Ramos (cell line): Measurements from ENCODE around the gene ERVK3-1.
"Not testable (repeated sequence)": the region's sequence is repeated elsewhere in the genome, so short reads cannot be mapped to it uniquely, and the experiment has no call there.

Experiments
- in situ Hi-C: fragments of 300-500 bp; cut with MboI; formaldehyde crosslinking; loops from one replicate; pipeline ENCODE4 v1.14.3; 2022; ENCODE audit warnings: low sequenced_read_pairs; ENCODE audit not compliant: unreplicated experiment

Gene ERVK3-1

DNA sequence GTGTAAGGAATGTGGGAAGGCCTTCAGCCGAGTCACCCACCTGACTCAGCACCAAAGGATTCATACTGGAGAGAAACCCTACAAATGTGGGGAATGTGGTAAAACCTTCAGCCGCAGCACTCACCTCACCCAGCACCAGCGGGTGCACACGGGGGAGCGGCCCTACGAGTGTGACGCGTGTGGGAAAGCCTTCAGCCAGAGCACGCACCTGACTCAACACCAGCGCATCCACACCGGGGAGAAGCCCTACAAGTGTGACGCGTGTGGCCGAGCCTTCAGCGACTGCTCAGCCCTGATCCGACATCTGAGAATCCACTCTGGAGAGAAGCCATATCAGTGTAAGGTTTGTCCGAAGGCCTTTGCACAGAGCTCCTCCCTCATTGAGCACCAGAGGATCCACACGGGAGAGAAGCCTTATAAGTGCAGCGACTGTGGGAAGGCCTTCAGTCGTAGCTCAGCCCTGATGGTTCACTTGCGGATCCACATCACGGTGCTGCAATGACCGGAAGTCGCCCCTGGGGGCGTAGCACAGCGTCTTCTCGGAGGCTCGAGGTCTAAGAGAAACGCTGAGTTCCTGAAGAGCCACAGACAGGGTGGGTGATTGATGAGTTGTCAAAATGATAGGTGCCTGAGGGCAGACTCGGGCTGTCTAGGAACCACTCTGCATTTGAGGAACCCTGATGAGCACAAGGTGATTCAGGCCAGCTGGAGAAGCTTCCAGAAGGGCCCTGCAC is 33.8 kb downstream of the ERVK3-1 start:
- in situ Hi-C loops: no loop called here

DNA sequence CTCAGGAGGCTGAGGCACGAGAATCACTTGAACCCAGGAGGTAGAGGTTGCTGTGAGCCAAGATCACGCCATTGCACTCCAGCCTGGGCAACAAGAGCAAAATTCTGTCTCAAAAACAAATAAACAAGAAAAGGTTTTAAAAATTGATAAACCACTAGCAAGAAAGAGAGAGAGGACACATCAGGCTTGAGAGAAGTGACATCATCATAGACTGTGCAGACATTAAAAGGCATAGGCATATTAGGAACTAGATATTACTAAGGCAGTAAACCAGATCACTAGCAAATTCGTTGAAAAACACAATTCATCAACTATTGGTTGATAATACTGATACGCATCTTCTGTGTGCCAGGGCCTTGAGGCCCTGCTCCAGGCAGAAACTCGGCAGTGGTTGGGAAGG is 40.4 kb downstream of the ERVK3-1 start:
- in situ Hi-C loops: no loop called here

DNA sequence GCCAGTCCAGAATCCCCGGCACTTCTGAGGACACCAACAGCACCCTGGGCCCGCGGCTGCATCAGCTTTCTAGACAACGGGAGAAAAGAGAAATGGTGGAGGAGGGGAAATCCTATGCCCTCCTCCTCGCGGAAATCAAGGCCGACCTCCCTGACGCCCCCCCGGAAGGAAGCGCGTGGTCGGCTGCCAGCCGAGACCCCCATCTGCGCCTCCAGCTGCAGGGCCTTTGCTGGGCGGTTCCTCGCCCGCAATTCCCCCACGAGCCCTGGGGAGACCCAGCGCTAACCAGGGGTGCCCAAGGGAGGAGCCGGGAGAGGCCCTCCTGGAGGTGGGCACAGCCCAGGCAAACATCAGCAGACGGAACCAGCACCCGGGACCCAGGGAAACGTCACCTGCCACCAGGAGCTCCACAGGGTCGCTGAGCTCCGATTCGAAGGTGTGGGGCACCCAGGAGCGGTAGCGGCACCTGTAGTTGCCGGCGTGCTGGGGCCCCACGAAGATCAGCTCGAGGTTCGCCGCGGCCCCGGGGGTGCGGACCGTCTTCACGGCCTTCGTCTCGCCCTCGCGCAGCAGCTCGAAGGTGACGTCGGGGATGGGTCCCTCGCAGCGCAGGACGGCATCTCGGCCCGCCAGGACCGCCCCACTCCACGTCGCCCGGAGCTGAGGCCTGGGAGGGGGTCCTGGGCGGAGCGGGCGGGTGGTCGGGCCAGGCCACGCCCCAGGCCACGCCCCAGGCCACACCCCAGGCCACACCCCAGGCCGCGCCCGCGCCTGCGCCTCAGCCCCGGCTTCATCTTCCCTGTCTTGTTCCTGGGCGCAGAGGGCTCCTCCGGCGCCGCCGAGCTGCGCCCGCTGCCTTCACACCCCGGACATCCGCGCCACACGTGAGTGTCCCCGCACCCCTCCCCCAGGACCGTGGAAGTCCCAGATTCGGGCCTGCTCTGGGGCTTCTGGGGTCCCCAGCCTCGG is 42.1 kb downstream of the ERVK3-1 start:
- in situ Hi-C loops: no loop called here

DNA sequence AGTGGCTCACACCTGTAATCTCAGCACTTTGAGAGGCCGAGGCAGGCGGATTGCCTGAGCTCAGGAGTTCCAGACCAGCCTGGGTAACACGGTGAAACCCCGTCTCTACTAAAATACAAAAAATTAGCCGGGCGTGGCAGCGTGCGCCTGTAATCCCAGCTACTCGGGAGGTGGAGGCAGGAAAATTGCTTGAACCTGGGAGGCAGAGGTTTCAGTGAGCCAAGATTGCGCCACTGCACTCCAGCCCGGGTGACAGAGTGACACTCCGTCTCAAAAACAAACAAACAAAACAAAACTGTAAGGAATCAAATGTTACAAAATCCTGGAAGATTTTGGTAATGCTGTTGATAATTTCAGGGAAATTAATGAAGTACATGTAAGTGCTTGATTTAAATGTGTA is 42.9 kb downstream of the ERVK3-1 start:
- in situ Hi-C loops: not testable (repeated sequence)

DNA sequence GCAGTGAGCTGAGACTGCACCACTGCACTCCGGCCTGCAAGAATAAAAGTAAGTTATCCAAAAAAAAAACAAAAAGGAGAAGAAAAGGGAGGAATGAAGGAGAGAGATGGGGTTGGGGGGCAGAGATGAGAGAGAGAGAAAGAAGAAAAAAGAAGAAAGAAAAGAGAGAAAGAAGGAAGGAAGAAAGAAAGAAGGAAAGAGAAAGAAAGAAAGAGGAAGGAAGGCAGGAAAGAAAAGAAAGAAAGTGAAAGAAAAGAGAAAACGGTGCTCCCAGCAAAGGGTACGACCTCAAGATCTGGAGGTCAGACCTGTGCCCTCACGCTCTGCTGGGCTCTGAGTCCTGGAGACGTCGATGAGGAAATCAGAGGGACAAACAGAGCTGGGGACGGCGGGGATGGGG is 44.4 kb downstream of the ERVK3-1 start:
- in situ Hi-C loops: no loop called here

DNA sequence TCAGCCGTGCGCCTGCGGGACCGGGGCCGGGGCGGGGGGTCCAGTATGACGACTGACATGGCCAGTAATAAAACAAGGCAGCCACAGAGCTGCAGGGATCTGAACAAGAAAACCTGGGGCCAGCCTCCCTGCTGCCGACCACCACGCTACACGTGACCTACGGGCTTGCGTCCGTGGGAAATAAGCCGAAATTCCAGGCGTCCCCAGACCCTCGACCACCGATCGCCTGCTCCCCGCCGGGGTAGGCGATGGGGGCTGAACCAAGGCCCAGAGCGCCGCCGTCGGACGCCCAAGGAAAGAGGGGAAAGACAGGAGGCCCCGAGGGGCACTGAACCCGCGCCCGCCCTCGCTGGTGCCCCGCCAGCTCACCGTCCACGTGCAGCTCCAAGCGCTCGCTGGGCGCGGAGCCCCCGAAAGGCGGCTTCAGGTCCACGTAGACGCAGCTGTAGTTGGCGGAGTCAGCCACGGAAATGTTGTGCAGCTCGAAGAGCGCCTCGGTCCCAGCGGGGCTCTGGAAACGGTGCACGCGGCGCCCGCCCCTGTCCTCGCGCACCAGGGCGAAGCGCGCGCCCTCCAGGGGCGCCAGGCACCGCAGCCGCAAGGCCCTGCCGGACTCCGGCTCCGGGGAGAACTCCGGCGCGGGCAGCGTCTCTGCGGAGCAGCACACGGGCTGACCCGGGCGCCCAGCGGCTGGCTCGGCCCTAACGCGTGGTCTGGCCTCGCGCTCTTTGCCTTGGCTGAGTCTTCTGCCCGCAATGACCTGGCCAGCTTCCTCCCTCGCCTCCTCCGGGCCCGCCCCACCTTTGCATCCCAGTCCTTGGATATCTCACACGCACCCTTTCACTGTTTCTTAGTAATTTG is 45.1 kb downstream of the ERVK3-1 start:
- in situ Hi-C loops: no loop called here

DNA sequence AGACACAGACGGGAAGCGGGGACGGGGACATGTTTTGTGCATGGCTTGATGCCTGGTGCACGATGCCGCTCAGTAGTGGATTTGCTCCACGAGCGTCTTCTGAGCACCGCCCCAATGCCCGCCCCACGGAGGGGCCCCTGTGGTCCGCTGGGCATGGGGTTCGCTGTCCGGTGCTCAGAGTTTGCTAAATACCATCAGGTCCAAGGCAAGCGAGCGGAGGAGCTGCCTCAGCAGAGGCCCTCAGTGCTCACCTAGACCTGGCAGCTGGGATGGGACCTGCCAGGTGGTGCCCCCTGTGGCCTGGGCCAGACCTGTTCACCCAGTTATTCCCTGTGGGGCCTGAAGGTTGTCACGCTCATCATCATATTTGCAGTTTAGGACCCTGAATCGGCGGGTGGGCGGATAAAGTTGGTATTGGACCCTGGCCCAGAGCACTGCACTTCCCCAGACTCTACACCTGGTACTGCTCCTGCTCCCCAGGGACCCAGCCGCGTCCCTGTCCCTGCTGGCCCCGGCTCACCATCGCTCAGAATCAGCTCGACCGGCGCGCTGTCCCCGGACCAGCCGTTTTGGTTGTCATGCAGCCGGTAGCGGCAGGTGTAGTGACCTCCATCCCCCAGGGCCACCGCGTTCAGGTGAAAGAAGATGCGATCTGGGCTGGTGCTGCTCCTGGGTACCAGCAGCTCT is 45.8 kb downstream of the ERVK3-1 start:
- in situ Hi-C loops: no loop called here

DNA sequence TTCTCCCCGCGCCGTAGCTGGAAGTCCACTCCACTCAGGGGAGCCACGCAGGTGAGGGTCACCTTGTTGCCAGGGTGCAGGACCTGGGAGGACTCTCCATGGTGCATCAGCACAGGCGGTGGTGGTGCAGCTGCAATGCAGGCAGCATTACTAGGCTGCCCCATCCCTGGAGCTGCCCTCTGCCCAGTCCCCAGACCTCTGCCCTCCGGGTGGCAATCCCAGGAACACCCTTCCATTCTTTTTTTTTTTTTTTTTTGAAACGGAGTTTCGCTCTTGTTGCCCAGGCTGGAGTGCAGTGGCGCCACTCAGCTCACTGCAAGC is 46.3 kb downstream of the ERVK3-1 start:
- in situ Hi-C loops: no loop called here

DNA sequence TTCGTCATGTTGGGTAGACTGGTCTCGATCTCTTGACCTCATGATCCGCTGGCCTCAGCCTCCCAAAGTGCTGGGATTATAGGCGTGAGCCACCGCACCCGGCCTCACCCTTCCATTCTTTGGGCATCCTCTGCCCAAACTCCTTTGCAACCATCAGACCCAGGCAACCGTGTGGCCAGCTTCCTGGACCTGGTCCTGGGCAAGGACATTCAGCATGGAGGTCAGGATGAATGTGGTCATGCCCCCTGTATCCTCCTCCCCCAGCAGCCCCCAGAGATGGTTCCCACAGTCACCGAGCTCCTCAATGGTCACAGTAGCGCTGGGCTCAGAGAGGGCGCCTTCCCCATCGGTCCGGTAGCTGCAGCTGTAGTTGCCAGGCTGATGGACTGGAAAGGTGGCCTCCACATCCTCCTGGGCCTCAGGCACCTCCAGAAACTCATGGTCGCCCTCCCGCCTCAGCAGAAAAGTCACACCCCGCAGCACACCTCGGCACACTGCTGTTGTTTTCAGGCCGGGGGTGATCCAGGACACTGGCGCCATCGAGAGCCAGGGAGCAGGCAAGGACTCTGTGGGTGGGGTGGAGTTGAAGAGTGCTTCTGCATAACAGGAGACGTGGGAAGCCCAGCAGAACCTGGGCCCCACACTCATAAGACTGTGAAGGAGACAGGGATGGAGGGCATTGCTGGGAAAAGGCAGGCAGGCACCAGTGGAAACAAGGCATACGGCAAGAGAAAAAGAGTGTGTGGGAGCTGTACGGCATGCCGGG is 47.0 kb downstream of the ERVK3-1 start:
- in situ Hi-C loops: no loop called here

DNA sequence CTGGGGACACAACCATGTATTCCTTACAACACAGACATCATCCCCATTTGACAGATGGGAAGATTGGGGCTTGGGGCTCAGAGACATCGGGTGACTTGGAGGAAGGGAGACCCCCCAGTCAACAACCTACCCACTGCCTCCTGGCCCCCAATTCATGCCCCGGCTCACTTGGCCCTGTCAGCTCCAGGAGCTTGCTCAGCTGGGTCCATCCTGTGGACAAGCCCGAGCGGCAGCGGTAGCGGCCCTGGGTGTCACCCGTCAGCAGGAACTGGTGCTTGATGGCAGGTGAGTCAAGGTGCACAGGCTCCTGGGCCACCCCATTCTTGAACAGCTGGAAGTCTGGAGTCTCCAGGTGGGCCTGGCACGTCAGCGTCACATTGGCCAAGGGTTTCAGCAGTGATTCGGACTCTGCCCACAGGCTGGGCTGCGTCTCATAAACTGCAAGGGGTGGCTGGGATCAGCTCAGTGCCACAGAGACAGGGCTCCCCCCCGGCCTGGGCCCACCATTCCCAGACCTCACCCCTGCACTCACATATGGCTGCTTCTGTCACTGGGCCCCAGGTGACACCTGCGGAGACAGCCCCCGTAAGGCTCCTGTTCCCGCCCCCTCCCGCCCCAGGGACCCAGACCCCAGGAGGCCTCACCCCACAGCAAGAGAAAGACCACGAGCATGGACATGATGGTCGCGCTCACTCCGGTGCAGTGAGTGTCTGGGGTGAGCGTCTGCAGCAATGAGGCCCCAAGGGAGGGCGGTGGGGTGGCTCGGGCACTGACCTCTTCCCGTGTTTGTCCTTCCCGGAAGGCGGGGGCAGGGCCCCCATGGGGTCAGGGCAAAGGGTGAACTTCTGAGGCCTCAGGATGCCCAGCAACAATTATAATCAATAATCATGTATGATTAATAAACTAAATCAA is 47.8 kb downstream of the ERVK3-1 start, which contains the start of gene A1BG:
TSS of gene A1BG (minus strand) at position 733 of the 912 bp plus-strand sequence. CDS start at position 678, 55 bp downstream.
- in situ Hi-C loops: no loop called here

DNA sequence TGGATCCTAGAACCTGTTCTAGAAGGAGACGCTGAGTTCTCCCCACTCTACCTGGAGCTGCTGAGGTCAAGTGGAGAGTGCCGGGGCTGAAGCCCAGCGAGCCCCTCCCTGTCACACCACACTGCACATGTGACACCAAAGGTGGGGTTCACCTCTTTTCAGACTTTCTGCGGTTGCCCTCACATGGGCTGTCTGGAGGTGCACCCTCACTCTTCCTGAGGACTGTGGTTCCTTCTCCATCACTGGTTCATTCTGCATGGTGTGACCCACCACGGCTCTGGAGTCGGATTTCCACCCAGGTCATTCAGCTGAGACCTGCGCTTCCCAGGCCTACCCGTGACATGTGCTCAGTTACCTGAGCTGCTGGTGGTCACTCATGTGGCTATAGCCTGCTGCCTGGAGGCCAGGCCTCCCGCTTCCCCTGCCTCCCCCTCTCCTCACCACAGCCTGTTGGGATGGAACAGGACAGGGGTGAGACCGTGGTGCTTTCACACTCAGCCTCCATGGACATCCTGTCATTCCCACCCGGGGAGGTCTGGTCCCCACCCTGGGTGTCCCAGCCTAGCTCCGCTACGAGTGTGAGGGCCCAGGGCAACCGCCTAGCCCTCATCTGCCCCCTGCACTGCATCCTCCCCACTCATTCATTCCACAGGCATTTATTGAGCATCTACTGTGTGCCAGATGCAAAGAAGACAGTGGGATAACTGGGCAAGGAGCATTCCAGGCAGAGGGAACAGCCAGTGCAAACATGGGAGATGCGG is 48.7 kb downstream of the ERVK3-1 start:
- in situ Hi-C loops: no loop called here

DNA sequence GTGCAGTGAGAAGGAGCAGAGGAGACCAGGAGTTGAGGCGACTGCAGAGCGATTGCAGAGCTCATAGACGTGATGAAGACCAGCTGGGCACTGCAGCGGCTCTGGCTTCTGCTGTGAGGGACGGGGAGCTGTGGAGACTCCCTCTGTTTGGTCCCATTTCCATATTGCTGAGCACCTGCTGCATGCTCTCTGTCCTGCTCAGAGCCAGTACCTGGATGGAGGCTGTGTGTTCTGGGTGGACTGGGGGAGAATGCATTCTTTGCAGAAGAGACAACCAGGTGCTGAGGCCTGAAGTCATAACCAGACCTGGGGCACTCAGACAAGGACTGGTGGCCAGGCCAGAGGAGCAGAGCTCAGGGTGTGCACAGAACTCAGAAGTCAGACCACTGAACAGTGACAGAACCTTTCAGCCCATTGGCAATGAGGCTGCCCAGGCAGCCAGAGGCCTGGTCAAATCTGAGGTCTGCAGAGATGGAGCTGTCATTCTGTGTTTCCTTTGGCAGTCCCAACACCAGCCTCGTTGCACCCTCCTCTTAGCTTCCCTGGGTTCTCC is 49.4 kb downstream of the ERVK3-1 start:
- in situ Hi-C loops: no loop called here

DNA sequence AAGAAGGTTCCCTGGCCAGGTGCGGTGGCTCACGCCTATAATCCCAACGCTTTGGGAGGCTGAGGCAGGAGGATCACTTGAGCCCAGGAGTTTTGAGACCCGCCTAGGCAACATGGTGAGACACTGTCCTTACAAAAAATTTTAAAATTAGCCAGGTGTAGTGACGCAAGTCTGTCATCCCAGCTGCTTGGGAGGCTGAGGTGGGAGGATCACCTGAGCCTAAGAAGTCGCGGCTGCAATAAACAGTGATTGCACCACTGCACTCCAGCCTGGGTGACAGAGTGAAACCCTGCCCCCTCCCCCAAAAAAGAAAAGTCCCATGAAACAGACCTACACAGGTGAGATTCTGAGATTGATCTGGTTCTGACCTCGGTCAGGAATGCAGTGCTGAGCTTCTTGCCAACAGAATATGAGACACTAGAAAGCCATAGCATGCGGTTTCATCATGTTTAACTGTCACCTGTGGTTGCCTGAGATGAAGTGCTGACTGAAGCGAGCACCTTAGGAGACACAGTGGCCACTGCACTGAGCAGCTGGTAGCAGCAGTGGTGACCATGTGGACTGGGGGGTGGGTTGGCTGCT is 50.1 kb downstream of the ERVK3-1 start:
- in situ Hi-C loops: no loop called here

DNA sequence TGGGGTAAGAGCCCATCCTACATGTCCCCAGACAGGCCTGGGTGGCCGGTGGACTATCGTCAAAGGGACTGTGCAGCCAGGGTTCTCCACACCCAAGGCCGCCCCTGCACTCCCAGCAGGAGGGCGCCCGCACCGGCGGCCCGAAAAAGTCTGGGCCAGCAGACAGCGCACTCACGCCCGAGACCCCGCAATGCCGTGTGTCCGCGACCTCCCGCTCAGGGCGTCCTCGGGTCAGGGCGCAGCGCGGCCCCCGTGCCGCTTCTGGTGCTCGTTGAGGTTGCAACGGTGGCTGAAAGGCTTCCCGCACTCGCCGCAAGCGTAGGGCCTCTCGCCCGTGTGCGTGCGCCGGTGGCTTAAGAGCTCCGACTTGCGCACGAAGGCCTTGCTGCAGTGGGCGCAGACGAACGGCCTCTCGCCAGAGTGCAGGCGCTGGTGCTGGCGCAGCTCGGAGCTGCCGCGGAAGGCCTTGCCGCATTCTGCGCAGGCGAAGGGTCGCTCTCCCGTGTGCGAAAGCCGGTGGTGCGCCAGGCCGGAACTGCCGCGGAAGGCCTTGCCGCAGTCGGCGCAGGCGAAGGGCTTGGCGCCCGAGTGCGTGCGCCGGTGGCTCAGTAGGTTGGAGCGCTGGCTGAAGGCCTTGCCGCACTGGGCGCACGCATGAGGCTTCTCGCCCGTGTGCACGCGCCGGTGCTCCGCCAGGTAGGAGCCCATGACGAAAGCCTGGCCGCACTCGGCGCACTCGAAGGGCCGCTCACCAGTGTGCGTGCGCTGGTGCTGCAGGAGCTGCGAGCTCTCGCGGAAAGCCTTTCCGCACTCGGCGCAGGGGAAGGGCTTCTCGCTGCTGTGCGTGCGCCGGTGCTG is 51.0 kb downstream of the ERVK3-1 start:
- in situ Hi-C loops: no loop called here

DNA sequence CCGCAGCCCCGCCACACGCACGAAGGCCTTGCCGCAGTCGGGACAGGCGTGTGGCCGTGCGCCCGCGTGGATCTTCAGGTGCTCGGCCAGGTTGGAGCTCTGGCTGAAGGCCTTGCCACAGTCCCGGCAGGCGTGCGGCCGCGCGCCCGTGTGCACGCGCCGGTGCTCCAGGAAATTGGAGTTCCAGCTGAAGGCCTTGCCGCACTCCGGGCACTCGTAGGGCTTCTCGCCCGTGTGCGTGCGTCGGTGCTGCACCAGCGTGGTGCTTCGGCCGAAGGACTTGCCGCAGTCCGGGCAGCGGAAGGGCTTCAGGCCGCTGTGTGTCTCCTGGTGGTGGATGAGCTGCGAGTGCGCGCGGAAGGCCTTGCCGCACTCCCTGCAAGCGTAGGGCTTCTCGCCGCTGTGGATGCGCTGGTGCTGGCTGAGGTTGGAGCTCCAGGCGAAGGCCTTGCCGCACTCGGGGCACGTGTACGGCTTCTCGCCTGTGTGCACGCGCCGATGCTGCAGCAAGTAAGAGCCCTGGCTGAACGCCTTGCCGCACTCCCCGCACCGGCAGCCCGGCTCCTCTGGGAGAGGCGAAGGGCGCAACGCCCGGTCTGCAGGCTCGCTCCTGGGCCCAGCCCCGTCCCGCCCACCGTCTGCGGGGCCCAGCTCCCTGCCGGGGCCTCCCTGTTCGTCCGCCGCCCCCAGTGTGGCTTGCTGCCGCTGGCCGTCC is 51.7 kb downstream of the ERVK3-1 start:
- in situ Hi-C loops: no loop called here
